Myocyte (in vitro differentiated cells): Measurements from ENCODE around the gene KLKB1. TPM values are rescaled to one million over a fixed set of nuclear protein-coding genes. Genes with fewer than 3 reads are reported as not detected.
"Not testable (repeated sequence)": the region's sequence is repeated elsewhere in the genome, so short reads cannot be mapped to it uniquely, and the experiment has no call there.

Experiments
- DNase-seq: peaks from one replicate; pipeline ENCODE4 v3.0.0-alpha.2; 2012; ENCODE audit warnings: low read depth
- total RNA-seq: library from RNA; depleted of rRNA; stranded (reverse); fragments of >200 nt; gene quantifications from 2 replicates; pipeline ENCODE4 v1.2.3, GENCODE V29; 2014

The KLKB1 gene
- total RNA-seq, 1 donor from 2014 or later: not detected

DNA sequence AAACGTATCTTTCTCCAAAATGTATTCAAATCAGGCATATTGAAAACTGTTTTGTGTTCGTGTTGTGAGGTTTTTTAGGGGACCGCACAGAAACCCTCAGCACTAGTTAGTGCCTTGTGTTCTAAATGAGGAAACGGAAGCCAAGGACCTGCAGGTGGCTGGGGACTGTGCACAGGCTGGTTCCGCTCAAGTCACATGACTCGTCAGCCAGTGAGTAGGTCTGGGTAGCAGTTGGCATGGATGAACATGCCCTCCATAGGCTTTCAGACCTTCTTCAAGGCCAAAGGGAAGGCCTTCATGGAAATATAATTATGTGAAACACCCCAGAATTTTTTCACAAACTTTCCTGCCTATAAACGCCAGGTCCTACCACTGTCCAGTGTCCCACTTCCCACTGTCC is 37.4 kb downstream of the KLKB1 start:
- DNase-seq: no peak

DNA sequence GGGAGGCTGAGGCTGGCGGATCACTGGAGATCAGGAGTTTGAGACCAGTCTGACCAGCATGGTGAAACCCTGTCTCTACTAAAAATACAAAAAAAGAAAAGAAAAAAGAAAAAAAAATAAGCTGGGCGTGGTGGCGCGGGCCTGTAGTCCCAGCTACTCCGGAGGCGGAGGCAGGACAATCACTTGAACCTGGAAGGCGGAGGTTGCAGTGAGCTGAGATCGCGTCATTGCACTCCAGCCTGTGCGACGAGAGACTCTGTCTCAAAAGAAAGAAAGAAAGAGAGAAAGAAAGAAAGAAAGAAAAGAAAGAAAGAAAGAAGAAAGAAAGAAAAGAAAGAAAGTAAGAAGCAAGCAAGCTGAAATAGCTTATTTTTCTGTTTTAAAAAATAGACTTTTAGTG is 37.9 kb downstream of the KLKB1 start:
- not testable (repeated sequence) for DNase-seq

DNA sequence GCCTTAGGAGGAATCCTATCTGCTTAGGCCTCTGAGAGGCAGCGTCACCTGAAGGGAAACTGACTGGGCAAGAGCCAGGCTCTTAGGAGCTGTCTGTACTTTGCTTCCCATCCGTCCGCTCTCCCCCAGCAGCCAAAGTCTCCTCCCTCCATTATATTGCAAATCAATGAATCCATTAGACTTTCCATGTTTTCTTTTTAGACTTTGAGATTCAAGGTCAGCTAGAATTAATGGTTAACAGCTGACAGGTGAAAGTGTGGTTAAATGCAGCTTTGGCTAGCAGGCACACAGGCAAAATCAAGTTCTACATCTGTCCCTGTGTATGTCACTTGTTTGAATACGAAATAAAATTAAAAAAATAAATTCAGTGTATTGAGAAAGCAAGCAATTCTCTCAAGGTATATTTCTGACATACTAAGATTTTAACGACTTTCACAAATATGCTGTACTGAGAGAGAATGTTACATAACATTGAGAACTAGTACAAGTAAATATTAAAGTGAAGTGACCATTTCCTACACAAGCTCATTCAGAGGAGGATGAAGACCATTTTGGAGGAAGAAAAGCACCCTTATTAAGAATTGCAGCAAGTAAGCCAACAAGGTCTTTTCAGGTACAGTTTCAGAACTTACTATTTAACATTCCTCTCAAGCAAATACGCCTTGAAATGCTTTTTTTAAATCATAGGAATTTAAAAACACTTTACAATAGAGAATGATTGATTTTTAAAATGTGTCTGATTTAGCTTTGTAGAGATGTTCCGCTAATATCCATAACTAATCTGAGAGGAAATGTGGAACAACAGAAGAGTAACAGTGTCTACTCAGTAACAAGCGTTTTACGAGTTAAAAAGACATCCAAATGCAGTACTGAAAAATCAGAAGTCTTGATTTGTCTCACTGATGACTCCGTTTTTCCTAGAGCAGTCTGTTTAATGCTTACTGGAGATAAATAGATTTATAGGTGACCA is 38.7 kb downstream of the KLKB1 start, which contains the start of gene F11:
Gene F11 (plus strand): TSS at position 507 of the 970 bp plus-strand sequence. CDS start 948 bp downstream, outside the sequence.
- no peak for DNase-seq

DNA sequence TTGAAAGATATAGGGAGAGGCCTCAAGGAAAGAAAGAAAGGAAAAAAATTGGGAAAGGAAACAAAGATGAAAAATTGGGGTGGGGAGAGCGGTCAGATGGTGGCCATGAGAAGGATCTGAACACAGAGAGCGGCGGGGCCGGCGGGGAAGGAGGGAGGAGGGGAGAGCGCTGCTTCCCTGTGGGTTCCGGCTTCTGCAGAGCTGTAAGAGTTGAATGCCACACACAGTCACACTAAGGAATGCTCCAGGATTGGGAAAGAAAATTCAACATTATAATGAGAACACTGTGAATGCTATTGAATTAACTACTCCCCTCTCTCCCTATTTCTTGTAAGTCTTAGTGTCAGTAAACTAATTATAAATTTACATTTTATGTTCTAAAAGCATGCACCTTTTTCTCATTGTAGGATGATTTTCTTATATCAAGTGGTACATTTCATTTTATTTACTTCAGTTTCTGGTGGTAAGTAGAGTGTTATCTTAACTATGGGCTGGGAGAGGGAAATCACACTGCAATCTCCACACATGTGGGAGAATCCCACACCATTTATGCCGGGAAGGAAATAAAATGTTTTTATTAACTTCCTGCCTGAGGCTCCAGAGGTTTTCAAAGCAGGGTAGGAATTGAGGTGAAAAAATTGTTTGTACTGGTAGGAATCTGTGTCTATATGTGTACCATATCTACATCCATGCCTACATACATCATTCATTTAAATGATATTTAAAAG is 39.6 kb downstream of the KLKB1 start:
- peak; percentile 9 for DNase-seq

DNA sequence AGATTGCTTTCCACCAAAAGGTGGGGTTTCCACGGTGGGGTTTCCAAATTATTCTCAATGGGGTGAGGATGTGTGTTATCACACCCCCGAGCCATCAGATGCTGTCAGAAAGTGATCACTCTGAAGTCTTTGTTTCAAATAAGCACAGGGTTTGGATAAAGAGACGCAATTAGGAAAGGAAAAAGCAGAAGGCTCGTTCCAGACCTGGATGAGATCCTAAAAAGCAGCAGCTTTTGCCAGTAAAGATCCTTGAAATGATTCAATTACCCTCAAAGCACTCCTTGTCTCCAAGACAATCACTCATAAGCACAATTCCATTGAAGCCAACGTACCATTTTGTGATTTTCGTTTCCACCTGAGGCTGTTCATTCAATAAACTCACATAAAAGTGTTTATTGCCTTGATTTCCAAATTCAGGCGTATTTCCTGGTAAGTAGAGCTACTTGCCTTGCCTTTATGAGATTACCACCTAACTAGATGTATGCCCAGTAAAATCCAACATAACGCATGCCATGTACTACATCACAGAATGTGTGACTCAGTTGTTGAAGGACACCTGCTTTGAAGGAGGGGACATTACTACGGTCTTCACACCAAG is 43.9 kb downstream of the KLKB1 start:
- DNase-seq: no peak

DNA sequence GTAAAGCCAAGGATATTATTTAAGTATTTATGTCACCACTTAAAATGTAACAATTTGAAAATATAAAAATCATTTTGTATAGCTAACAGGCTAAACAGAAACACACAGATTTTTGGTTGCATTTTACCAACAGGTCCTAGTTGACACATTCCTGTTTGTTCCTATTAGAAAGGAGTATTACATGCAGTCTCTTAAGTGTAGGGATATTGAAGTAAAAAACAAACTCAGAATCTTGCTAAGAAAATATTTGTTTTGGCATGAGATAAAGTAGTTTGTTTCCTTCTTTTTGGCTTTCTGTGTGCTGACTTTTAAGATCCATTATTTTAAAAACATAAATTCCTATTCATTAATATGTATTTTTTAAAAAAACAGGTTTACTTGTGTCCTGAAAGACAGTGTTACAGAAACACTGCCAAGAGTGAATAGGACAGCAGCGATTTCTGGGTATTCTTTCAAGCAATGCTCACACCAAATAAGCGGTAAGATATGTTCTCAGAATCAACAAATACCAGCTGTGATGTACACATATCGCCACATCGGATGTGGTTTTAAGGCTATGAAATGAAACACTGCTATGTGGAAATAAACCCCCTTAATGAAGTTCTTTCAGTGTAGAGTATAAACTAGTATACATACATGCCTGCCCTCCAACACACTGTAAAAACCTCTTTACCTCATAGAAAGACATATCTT is 45.5 kb downstream of the KLKB1 start:
- DNase-seq: no peak

DNA sequence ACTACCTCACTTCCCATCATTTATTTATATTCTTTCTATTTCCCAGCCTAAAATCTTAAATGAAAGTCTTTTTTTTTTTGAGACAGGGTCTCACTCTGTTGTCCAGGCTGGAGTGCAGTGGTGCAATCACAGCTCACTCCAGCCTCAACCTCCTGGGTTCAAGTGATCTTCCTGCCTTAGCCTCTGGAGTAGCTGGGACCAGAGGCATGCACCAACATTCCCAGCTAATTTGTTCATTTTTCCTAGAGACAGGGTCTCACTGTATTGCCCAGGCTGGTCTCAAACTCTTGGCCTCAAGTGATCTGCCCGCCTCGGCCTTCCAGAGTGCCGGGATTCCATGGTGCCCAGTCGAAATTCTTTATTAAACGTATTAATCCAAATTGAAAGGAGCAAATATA is 46.1 kb downstream of the KLKB1 start:
- DNase-seq: not testable (repeated sequence)

DNA sequence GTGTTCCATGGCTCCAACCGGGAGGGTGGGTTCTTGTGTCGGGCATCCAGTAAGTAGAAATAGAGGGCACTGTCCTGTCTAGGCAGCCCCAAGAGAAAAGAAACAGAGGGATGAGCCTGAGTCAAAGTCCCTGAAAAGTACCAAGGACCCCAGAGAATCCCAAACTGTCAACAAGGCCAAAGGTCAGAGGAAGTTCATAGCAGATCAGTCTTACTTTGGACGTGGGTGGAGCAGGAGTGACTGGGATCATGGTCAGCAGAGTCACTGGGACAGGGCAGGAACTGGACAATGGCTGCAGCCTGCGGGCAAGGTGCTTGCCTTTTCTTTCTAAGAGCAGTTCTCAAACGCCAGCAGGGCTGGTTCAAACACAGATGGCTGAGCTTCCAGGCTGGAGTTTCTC is 56.0 kb downstream of the KLKB1 start:
- DNase-seq: no peak

DNA sequence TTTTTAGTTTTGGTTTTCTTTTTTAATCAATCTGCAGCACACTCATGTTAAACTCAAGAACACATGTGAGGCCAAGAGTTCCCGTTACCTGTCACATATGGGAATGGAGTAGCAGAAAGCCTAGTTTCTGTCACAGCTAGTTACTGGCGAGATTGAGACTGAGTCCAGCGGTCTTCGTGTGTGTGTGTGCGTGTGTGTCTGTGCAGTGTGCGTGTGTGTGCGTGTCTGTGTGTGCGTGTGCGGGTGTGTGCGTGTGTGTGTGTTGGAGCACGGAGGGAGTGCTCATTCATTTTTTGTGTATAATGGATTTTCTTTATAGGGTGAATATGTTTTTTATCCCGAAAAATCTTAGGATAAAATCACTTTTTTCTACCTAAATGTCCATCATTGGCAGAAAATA is 57.8 kb downstream of the KLKB1 start:
- no peak for DNase-seq

DNA sequence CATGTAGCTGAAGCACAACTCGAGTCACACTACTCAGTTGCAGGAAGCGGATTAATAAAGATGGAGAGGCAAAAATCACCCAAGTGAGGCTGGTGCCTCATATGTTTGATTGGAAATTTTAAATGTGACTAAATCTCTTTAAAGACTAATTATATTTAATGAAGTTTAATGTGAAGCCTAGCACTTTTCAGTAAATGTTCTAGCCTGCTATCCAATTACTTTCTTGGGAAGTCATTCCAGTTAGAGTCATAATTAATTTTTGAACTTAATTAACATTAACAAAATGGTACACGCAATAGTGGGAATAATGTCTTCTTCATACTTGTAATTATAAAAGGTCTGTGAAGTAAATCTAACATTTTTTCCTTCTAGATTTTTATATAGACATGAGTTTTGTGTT is 59.3 kb downstream of the KLKB1 start:
- no peak for DNase-seq

DNA sequence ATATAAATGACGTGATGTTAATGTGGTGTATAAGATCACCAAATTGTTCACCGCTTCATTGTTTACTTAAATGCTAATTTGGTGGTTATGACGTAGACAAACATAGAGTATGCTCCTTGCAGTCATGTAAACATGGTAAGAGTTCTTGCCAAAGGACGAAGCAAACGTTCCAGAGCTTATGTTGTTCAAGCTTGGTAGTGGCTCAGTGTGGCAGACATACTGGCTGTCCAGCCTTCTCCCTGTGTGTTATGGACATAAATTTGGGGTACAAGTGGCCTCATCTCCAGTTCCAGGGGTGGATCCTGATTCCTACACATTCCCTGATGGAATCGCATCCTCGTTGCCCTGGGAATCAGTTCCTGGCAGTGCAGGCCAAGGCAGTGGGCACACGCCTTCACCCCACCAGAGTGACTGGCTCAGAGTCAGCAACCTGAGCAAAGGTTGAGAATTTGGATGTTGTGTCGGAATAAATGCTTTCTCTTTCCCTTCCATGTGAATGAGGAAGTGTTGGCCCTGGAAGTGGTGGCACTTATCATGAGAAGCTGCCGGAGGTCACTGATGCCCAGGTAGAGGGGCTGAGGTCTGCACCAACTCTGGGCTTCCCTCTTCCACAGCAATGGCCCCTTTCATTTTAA is 64.1 kb downstream of the KLKB1 start:
- no peak for DNase-seq

DNA sequence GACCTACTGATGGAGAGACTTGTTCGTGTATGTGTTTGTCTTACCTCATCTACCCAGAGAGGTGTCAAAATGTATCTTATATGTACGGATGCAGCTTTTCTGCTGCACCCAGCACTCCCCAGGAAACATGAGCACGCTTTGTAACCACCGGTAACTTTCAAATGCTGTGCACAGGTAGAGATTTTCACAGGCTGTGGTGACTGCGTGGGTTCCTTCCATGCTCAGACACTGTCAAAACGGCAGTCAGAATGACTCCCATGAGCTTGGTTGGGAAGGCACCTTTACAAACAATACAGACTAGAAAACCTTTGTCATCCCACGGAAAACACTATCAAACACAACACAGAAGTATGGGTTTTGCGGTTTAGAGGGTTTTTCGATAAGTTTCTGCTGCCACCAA is 66.9 kb downstream of the KLKB1 start:
- DNase-seq: no peak

DNA sequence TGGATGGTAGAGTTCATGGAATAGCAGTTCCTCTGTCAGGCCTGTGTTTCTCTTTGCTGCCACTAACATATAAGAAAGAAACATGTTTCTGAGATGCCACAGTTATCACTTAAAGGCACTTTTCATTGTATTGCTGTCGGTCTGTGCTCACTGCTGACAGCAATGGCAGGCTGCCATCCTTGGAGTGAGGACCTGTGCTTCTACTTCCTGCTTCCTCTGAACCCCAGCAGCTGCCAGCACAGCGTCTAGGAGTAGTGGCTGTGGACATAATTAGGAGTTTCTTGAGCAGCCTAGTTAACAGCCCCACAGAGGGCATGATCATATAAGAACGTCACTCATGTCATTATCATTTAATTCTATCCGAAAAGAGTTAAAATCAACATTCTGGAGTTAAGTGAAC is 69.2 kb downstream of the KLKB1 start:
- no peak for DNase-seq

DNA sequence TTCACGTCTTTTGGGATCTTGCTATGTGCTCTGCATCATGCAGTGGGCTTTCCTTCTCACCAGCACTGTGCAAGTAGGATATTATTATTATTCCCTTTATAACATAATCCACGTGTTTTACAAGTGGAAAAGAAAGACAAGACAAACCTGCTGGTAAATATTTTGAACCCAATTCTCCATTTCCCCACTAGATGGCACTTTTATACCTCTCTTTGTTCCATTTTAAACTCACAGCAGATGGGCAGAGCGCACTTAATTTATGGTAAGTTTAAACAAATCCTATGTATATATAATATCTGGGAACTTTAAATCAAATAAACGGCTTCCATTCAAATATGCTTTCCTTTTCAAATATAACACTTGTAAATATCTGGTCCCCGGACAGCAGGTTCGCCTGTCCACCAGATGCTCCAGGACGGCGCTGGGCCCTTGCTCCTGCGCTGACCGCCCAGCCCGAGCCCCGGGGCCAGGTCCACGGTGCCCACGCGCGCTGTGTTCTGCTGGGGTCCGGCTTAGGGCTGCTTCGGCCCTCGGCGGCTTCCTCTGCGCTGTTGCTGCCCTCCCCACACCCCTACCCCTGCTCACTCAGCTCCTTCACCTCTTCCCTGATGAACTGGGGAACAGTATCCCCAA is 69.8 kb downstream of the KLKB1 start:
- peak; percentile 57 for DNase-seq

DNA sequence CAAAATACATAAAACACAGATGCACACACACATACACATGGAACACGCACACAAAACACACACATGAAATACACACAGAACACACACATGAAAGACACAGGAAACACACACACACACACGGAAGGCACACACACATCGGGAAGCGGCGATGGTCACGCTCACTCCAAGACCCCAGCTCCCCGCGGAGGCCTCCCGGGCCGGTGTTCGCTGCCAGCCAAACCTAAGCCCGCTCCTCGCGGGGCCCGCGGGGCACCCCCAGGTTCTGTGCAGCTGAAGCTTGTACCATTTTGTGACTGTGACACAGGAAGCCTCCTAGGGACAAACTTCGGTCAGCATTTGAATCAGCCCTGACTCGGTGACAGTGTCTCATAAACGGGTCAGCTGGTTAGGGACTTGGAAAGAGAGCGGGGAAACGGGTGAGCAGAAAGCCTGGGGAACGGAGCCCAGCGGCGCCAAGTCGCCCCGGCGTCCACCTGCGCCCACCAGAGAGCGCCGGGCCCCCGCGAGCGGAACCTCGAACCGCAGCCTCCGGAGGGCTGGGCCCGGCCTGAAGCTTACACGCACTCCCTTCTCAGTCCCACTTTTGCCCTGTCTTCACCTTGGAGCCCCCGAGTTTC is 70.8 kb downstream of the KLKB1 start:
- DNase-seq: no peak

DNA sequence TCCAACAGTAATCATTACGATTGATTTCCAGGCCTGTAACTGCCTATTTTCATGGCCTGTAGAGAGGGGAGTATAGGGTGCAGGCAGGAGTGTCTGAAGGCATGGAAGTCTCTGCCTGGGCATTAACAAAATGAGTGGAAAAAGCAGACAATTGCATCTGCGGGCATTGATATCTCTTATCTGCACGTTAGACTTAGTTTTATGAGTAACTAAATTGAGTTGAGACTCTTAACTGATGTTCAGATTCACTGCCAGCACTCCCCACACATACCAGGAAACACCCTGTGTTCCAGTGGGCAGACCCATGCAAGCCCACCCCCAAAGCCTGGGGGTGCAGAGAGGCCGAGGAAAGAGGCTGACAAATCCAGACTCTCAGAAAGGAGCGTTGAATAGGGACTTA is 72.0 kb downstream of the KLKB1 start:
- DNase-seq: no peak

DNA sequence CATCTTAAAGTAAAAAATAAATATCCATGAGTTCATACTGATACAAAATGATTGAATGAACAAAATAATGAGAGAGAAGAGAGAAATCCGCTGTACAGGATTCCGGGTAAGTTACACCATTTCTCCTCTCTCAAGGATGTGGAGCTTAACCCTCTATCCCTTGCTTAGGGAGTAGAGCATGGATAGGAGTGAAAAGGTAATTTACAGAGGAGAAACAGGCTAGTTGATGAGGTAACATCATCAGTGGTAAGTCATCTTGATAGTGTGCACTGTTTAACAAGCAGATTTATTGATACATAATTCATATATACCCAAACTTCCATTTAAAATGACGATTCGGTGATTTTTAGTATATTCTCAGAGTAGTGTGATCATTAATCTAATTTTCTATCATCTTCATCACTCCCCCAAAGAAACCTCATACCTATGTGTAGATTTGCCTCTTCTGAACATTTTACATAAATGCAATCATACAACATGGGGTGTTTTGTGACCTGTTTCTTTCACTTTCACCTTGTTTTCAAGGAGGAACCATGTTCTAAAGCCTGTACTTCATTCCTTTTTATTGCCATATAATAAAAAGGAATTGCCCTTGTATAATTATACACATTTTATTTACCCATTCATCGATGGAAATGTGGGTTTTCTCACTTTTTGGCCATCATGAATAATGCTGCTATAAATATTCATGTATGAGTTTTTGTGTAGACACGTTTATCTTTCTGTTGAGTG is 73.5 kb downstream of the KLKB1 start:
- DNase-seq: no peak

DNA sequence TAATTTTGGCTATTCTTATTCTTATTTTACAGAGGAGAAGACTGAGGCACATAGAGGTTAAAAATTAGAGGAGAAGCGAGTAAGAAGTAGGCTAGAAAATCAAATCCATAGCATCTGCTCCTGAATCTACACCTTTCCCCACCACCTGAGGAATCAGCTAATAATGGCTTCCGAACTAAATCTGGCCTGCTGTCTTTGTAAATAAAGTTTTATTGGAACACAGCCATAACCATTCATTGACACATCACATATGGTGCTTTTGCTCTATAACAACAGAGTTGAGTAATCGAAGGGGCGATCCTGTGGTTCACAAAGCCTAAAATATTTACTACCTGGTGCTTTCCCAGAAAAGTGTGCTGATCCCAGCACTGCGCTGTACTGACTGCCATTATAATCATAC is 76.9 kb downstream of the KLKB1 start:
- DNase-seq: no peak

DNA sequence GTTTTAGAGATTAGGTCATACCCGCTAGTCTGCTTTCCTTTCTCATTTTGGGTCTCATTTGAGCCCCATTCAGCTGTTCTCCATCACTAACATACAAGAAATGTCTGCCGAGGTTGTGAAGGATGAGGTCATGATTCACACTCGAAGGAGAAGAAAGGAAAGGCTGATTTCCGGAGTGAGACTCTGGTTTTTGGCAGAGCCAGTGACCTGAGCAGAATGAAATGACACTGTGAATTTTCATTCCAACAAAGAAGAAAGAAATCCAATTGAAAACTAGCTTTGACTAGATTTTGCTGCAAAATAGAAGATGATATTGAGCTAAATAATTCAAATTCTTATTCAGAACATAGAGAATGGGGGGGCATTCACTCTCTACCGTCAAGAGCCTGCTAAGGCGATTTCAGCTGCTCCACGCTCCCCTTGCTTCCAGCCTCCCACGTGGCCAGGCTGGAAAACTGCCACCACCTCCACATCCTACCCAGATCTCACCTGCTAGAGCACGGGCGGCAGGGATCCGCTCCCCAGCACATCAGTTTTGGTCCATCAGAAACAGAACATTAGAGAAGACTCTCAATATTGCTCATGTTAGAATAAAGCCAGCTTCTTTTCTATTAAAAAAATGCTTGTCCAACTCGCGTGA is 77.7 kb downstream of the KLKB1 start:
- DNase-seq: peak; percentile 28
